HG02981 (cell line): ENCODE data around the gene CAPN5.

Experiments used
- ATAC-seq: cut with Tn5 transposase; IDR thresholded peaks from one replicate; pipeline ENCODE4 v1.9.1; 2021; ENCODE audit warnings: mild to moderate bottlenecking, moderate library complexity; ENCODE audit not compliant: unreplicated experiment

Gene CAPN5

GRCh38 chr11:77081976-77082836, 15.4 kb downstream of the CAPN5 start:
- no peak for ATAC-seq

- ATAC-seq, result no peak
Observed at GRCh38 chr11:77082838-77083565, 16.2 kb downstream of the CAPN5 start.

GRCh38 chr11:77083566-77084245, 16.9 kb downstream of the CAPN5 start:
- no peak for ATAC-seq

- no peak for ATAC-seq
Observed at GRCh38 chr11:77084581-77085191, 17.9 kb downstream of the CAPN5 start.

- ATAC-seq, result no peak
Observed at GRCh38 chr11:77085652-77086051, 18.9 kb downstream of the CAPN5 start.

- ATAC-seq, result no peak
Observed at GRCh38 chr11:77086521-77087472, 20.0 kb downstream of the CAPN5 start.

- ATAC-seq, result no peak
Observed at GRCh38 chr11:77087723-77088225, 21.0 kb downstream of the CAPN5 start.

GRCh38 chr11:77088236-77089003, 21.6 kb downstream of the CAPN5 start:
- no peak for ATAC-seq

GRCh38 chr11:77089004-77089545, 22.3 kb downstream of the CAPN5 start:
- no peak for ATAC-seq

GRCh38 chr11:77090046-77090372, 23.2 kb downstream of the CAPN5 start:
- no peak for ATAC-seq

GRCh38 chr11:77090373-77091111, 23.8 kb downstream of the CAPN5 start:
- ATAC-seq, result no peak

- peak; percentile 87 for ATAC-seq
Observed at GRCh38 chr11:77091146-77091940, 24.6 kb downstream of the CAPN5 start.

- no peak for ATAC-seq
Observed at GRCh38 chr11:77092382-77092781, 25.6 kb downstream of the CAPN5 start.

- no peak for ATAC-seq
Observed at GRCh38 chr11:77093056-77093891, 26.5 kb downstream of the CAPN5 start.

- ATAC-seq, result no peak
Observed at GRCh38 chr11:77093987-77094840, 27.4 kb downstream of the CAPN5 start.
